MCF 10A (cell line): ENCODE data around the gene IL1RL2. TPM values are rescaled to one million over a fixed set of nuclear protein-coding genes. Genes with fewer than 3 reads are reported as not detected.

Source experiments
- BruUV-seq: library from RNA; stranded (reverse); fragments of 400-500 nt; replicated peaks from 2 replicates; lab custom pipeline; 2021; lab: Mats Ljungman, UMichigan
- CTCF ChIA-PET: fragments of 300-600 bp; sonication (Branson Sonifier 250); formaldehyde crosslinking; extraction: SDS; loops from one replicate; lab custom pipeline; 2021; ENCODE audit warnings: antibody characterized with exemption, inconsistent platforms; lab: Yijun Ruan, JAX
- POLR2A ChIA-PET: fragments of 300-600, 350-650 bp; sonication (Branson Sonifier 250); formaldehyde crosslinking; extraction: SDS; loops from one replicate; lab custom pipeline; 2020; ENCODE audit warnings: antibody characterized with exemption, inconsistent platforms; lab: Yijun Ruan, JAX
- DNase-seq: peaks from one replicate; pipeline ENCODE4 v3.0.0-alpha.2; 2018; ENCODE audit not compliant: unreplicated experiment
- H3K27ac Mint-ChIP-seq: one replicate; pipeline ENCODE4 v1.8.0; 2022; ENCODE audit warnings: mild to moderate bottlenecking, low read depth, mixed read lengths; ENCODE audit not compliant: unreplicated experiment
- H3K27me3 Mint-ChIP-seq: one replicate; pipeline ENCODE4 v1.8.0; 2022; ENCODE audit warnings: mixed read lengths; ENCODE audit not compliant: insufficient read depth, unreplicated experiment
- H3K36me3 Mint-ChIP-seq: one replicate; pipeline ENCODE4 v1.8.0; 2022; ENCODE audit warnings: mild to moderate bottlenecking, moderate library complexity, mixed read lengths; ENCODE audit not compliant: insufficient read depth, unreplicated experiment
- H3K4me1 Mint-ChIP-seq: one replicate; pipeline ENCODE4 v1.8.0; 2022; ENCODE audit warnings: mixed read lengths; ENCODE audit not compliant: insufficient read depth, unreplicated experiment
- H3K4me3 Mint-ChIP-seq: one replicate; pipeline ENCODE4 v1.8.0; 2022; ENCODE audit warnings: mild to moderate bottlenecking, moderate library complexity, mixed read lengths; ENCODE audit not compliant: unreplicated experiment
- H3K9me3 Mint-ChIP-seq: one replicate; pipeline ENCODE4 v1.8.0; 2022; ENCODE audit warnings: mixed read lengths; ENCODE audit not compliant: unreplicated experiment
- intact Hi-C: fragments of 100-400 bp; cut with micrococcal nuclease; formaldehyde crosslinking; loops from 2 replicates; pipeline ENCODE4 v1.14.1; 2022
- total RNA-seq: library from RNA; stranded (reverse); gene quantifications from 2 replicates; pipeline ENCODE4 v1.2.3, GENCODE V29; 2022
- TF ChIP-seq, protein P1 (sequence below): fragments of 200-600 bp; IDR thresholded peaks from one replicate; pipeline ENCODE4 v1.8.0; 2022; ENCODE audit warnings: antibody characterized with exemption, mild to moderate bottlenecking; ENCODE audit not compliant: unreplicated experiment

The IL1RL2 gene
- total RNA-seq, 1 experiment from 2014 or later, result not detected

GRCh38 chr2:102168026-102168771, 18.6 kb upstream of the IL1RL2 start:
- Mint-ChIP-seq H3K4me3 (no peak overlapping the region), H3K27ac (no peak overlapping the region), H3K36me3 (peaks cover 36% of the 10 kb centered on the region), H3K4me1 (peaks cover 7% of the 10 kb centered on the region), H3K9me3 (no peaks in the 10 kb centered on the region), H3K27me3 (no peaks in the 10 kb centered on the region)
- no TSS peak for BruUV-seq
- TF ChIP-seq, protein P1, sequence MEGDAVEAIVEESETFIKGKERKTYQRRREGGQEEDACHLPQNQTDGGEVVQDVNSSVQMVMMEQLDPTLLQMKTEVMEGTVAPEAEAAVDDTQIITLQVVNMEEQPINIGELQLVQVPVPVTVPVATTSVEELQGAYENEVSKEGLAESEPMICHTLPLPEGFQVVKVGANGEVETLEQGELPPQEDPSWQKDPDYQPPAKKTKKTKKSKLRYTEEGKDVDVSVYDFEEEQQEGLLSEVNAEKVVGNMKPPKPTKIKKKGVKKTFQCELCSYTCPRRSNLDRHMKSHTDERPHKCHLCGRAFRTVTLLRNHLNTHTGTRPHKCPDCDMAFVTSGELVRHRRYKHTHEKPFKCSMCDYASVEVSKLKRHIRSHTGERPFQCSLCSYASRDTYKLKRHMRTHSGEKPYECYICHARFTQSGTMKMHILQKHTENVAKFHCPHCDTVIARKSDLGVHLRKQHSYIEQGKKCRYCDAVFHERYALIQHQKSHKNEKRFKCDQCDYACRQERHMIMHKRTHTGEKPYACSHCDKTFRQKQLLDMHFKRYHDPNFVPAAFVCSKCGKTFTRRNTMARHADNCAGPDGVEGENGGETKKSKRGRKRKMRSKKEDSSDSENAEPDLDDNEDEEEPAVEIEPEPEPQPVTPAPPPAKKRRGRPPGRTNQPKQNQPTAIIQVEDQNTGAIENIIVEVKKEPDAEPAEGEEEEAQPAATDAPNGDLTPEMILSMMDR, result no peak
- intact Hi-C loops, result loop anchor here (5.0 kb wide), 1 partner anchor 189 kb away; the partner anchor contains the start of gene IL18R1
- ChIA-PET CTCF (interaction anchor here (0.6 to 4.1 kb wide), 7 partner anchors 16 to 276 kb away, joined by 3 to 37 read pairs (median 5); no protein-coding TSS in a partner anchor), POLR2A (no interaction called here)
- DNase-seq, result no peak

DNA sequence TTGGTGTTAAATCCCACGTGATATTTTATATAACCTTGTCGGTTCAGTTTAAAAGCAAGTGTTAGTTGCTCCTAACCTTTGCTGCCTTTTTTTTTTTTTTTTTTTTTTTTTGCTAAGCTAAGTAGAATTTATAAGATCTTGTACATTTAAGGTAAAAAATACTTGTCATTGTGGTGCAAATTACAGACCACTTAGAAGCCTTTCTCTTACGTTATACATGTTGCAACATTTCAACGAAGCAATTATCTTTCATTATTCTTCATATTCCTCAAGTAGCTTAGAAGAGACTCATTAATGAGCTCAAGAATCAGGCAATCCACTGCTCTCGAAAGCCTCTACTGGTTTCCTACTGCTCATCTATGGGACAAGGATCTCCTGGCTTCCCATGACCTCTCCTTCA, 14.9 kb upstream of the IL1RL2 start:
- ChIA-PET POLR2A (interaction anchor here (1.9 kb wide), 1 partner anchor 288 kb away, joined by 4 read pairs; no protein-coding TSS in a partner anchor), CTCF (interaction anchor here (1.0 kb wide), 1 partner anchor 166 kb away, joined by 3 read pairs; no protein-coding TSS in a partner anchor)
- Mint-ChIP-seq H3K36me3 (peaks cover 56% of the 10 kb centered on the region), H3K4me1 (no peaks in the 10 kb centered on the region), H3K4me3 (no peak overlapping the region), H3K9me3 (no peaks in the 10 kb centered on the region), H3K27me3 (no peaks in the 10 kb centered on the region), H3K27ac (no peak overlapping the region)
- intact Hi-C loops, result no loop called here
- DNase-seq, result no peak
- TF ChIP-seq, protein P1, result no peak
- BruUV-seq, result no TSS peak

- POLR2A ChIA-PET, result no interaction called here
- DNase-seq, result no peak
- Mint-ChIP-seq H3K27ac (no peak overlapping the region), H3K4me3 (no peak overlapping the region), H3K9me3 (no peaks in the 10 kb centered on the region), H3K36me3 (peaks cover 50% of the 10 kb centered on the region), H3K27me3 (no peaks in the 10 kb centered on the region), H3K4me1 (no peaks in the 10 kb centered on the region)
- TF ChIP-seq, protein P1, result no peak
- no TSS peak for BruUV-seq
- CTCF ChIA-PET, result interaction anchor here (0.7 to 1.8 kb wide), 2 partner anchors 152 to 204 kb away, joined by 3 to 9 read pairs; no protein-coding TSS in a partner anchor
- intact Hi-C loops, result no loop called here
Observed at GRCh38 chr2:102172745-102173144, 14.1 kb upstream of the IL1RL2 start.

DNA sequence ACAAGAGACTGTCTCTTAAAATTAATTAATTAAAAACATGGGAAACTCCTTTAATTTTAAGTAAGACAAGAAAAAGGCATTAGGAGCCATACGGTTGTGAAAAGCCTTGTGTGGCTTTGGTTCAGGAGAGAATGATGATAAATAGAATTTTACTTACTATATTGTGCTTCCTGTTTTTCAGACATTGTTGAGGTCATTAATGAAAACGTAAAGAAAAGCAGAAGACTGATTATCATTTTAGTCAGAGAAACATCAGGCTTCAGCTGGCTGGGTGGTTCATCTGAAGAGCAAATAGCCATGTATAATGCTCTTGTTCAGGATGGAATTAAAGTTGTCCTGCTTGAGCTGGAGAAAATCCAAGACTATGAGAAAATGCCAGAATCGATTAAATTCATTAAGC, 10.7 kb upstream of the IL1RL2 start:
- Mint-ChIP-seq H3K9me3 (no peaks in the 10 kb centered on the region), H3K27me3 (no peaks in the 10 kb centered on the region), H3K36me3 (peaks cover 44% of the 10 kb centered on the region), H3K27ac (no peak overlapping the region), H3K4me1 (no peaks in the 10 kb centered on the region), H3K4me3 (no peak overlapping the region)
- CTCF ChIA-PET, result no interaction called here
- POLR2A ChIA-PET, result no interaction called here
- intact Hi-C loops, result no loop called here
- no TSS peak for BruUV-seq
- TF ChIP-seq, protein P1, result no peak
- no peak for DNase-seq
